Spinal cord (tissue), 10 donors: ENCODE results near the gene ZCCHC14. TPM values are rescaled to one million over a fixed set of nuclear protein-coding genes. Genes with fewer than 3 reads are reported as not detected.
A peak's percentile ranks its signal among the peaks of the same experiment; 100 is the strongest.
"Not testable (repeated sequence)": the region's sequence is repeated elsewhere in the genome, so short reads cannot be mapped to it uniquely, and the experiment has no call there.

Source experiments
- DNase-seq, 6 donors: peaks; one replicate each; pipeline versions ENCODE4 v3.0.0 to v3.0.0-alpha.2; 2013 to 2015; ENCODE audit warnings: low spot score in 6 of 6, low read depth in 4 of 6
- H3K27ac ChIP-seq: one replicate; pipeline ENCODE4 v1.5.1; 2013; ENCODE audit warnings: low read depth, low read length, control low read depth
- H3K27me3 ChIP-seq: one replicate; pipeline ENCODE4 v1.6.1; 2013; ENCODE audit warnings: low read length; ENCODE audit not compliant: control insufficient read depth, insufficient read depth
- H3K36me3 ChIP-seq: one replicate; pipeline ENCODE4 v1.6.1; 2013; ENCODE audit warnings: low read length; ENCODE audit not compliant: control insufficient read depth, insufficient read depth
- H3K4me1 ChIP-seq: one replicate; pipeline ENCODE4 v1.6.1; 2013; ENCODE audit warnings: low read length; ENCODE audit not compliant: control insufficient read depth, insufficient read depth
- H3K4me3 ChIP-seq: one replicate; pipeline ENCODE4 v1.5.1; 2013; ENCODE audit warnings: low read depth, low read length, control low read depth
- H3K9me3 ChIP-seq: one replicate; pipeline ENCODE4 v1.6.1; 2013; ENCODE audit warnings: low read length; ENCODE audit not compliant: control insufficient read depth, insufficient read depth
- WGBS: methylation state at CpG from one replicate; pipeline ENCODE4 v1.1.5; 2013; ENCODE audit warnings: missing lambda C conversion rate; ENCODE audit not compliant: insufficient coverage; 5-methylcytosine and 5-hydroxymethylcytosine counted together
- polyA plus RNA-seq, 2 donors: library from polyadenylated mRNA; unstranded; fragments of 120-200 nt; gene quantifications; one replicate each; pipeline ENCODE4 v1.2.1, GENCODE V29; 2013; ENCODE audit not compliant: insufficient read length in 2 of 2
- total RNA-seq, 2 donors: library from RNA; depleted of rRNA in 1 of 2; stranded (reverse); fragments of 120-200 nt in 1 of 2; fragments of >200 nt in 1 of 2; gene quantifications; one replicate each; pipeline versions ENCODE4 v1.2.3 to v1.2.4, GENCODE V29; 2013 to 2014
- donor health status: healthy.

The ZCCHC14 gene
- total and polyA plus RNA-seq, 4 donors = 16.8 to 43.5 (median 27.2) TPM

DNA sequence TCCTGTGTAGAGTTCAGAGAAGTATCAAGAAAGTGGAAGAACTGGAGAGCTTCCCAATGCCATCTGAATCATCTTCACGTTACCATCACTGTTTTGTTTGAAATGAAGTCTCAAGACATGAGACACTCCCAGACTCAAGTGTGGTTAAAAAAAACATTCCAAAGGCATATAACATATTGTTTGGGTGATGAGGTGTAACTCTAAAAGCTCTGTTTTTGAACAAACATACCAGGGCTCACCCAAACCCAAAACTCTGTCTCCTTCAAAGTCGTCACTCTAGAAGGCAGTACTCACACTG is 6.3 kb upstream of the ZCCHC14 start:
- H3K9me3 ChIP-seq = no peaks in the 10 kb centered on the region
- no peak for DNase-seq
- H3K36me3 ChIP-seq = no peaks in the 10 kb centered on the region
- no peaks in the 10 kb centered on the region for H3K27me3 ChIP-seq
- WGBS = 57% methylated on average over 1 of the region's 2 CpGs
- no peak overlapping the region for H3K27ac ChIP-seq
- no peak overlapping the region for H3K4me3 ChIP-seq
- H3K4me1 ChIP-seq = peaks cover 4% of the 10 kb centered on the region

DNA sequence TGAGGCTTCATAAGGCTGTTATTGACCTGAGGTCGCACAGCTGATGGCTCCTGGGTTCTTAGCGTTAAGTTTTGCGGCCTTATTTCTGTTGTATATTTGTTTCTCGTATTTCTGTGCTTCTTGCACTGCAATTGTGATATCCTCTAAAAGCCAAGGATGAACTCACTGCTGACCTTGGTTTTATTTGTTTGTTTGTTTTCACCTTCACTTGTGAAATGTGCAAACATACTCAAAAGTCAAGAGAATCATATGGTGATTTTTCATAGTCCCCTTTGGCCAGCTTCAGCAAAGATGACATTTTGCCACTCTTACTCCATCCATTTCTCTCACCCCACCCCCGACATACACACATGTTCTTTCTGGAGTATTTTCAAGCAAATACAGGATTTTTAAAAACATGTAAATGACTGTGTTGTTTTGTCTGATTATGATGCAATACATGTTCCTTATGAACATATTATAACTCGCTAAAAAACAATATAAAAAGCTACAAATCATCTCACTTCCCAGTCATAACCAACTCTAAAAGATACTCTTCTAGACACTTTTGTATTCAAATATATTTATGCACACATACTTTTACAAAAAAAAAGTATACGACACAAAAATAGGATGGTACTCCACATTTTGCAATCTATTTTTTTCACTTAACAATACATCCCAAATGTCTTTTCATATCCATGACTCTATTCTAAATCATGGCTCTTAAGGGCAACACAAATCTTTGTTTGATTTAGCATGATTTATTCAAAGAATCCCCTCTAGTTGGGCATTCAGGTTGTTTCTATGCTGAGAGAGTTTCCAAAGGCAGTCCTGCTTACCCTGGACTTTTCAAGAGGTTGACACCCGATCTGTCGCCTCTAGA is 5.7 kb upstream of the ZCCHC14 start:
- Histone ChIP-seq H3K4me1 (peaks cover 7% of the 10 kb centered on the region), H3K36me3 (no peaks in the 10 kb centered on the region), H3K9me3 (no peaks in the 10 kb centered on the region), H3K4me3 (no peak overlapping the region), H3K27ac (no peak overlapping the region), H3K27me3 (no peaks in the 10 kb centered on the region)
- 71% methylated on average over 4 of the region's 9 CpGs for WGBS
- no peak for DNase-seq

DNA sequence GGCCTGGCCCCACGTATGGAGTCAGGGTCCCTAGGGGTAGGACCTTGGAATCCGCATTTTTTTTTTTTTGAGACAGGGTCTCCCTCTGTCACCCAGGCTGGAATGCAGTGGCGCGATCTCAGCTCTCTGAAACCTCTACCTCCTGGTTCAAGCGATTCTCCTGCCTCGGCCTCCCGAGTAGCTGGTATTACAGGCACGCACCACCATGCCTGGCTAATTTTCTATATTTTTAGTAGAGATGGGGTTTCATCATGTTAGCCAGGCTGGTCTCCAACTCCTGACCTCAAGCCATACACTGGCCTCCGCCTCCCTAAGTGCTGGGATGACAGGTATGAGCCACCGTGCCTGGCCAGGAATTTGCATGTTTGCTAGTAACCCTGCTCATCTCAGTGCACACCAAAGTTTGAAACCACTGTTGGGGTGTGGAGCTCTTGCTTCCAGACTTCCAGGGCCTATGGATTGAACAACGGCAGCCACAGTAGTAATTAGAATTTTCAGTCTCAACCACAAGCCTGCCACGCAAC is 5.0 kb upstream of the ZCCHC14 start:
- H3K27ac ChIP-seq, H3K9me3 ChIP-seq, H3K36me3 ChIP-seq, H3K4me3 ChIP-seq, DNase-seq, H3K27me3 ChIP-seq: not testable (repeated sequence)
- H3K4me1 ChIP-seq = peaks cover 13% of the 10 kb centered on the region
- 89% methylated on average over 7 of the region's 12 CpGs for WGBS

DNA sequence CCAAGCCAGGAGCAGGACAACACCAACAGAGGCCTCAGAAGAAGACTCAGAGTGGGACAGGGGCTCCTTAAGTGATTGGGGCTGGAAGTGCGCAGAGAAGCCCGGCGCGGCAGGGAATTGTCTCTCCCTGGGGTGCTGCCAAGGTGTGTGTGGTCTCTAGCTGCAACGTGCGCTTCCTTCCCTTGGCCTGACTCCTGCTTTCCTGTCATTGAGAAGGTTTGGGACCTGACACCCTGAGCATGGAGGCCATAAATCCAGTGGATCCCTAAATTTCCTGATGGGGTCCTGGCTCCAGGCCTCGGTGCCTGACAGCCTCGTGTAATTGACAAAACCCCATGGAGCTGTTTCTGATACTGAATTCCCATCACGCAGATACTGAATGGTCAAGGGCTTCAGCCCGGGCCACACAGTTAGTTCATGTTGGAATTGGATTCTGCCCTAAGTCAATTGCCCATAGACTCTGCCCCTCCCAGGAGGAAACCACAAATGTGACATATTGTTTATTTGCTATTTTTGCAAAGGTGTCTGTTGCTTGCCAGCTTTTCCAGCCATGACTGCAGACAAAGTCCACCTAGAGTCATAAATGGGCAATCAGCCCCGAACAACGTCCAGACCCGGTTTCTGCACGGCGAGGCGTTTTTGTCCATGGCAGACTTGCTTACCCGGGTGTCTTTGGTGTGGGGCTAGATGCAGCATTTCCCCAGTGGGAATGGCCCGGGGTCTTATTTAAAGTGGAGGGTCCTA is 4.4 kb upstream of the ZCCHC14 start:
- not testable (repeated sequence) for H3K27me3 ChIP-seq, H3K36me3 ChIP-seq, DNase-seq, H3K27ac ChIP-seq, H3K9me3 ChIP-seq, H3K4me3 ChIP-seq
- 71% methylated on average over 17 of the region's 18 CpGs for WGBS
- H3K4me1 ChIP-seq = peaks cover 13% of the 10 kb centered on the region

DNA sequence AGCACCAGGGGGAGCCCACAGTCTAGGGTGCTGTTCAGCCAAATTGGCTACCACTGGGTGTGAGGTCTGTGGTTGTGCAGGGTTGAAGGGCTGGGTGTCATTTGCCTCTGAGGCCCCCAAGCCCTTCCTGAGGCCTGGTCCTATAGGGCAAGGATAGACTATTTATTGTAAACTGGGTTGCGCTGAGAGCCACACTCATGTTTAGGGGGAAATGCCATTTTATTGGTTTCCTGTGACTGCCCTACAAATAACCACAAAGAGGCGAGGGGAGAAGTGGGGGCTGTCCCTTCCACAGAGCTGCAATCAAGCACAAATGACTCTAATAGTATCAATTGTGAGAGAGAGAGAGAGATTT is 3.6 kb upstream of the ZCCHC14 start:
- Histone ChIP-seq H3K4me3 (no peak overlapping the region), H3K27ac (no peak overlapping the region), H3K27me3 (no peaks in the 10 kb centered on the region), H3K36me3 (peaks cover 3% of the 10 kb centered on the region), H3K9me3 (no peaks in the 10 kb centered on the region), H3K4me1 (peaks cover 18% of the 10 kb centered on the region)
- no CpG with 5 or more reads among the region's 2 CpGs for WGBS
- DNase-seq = no peak

DNA sequence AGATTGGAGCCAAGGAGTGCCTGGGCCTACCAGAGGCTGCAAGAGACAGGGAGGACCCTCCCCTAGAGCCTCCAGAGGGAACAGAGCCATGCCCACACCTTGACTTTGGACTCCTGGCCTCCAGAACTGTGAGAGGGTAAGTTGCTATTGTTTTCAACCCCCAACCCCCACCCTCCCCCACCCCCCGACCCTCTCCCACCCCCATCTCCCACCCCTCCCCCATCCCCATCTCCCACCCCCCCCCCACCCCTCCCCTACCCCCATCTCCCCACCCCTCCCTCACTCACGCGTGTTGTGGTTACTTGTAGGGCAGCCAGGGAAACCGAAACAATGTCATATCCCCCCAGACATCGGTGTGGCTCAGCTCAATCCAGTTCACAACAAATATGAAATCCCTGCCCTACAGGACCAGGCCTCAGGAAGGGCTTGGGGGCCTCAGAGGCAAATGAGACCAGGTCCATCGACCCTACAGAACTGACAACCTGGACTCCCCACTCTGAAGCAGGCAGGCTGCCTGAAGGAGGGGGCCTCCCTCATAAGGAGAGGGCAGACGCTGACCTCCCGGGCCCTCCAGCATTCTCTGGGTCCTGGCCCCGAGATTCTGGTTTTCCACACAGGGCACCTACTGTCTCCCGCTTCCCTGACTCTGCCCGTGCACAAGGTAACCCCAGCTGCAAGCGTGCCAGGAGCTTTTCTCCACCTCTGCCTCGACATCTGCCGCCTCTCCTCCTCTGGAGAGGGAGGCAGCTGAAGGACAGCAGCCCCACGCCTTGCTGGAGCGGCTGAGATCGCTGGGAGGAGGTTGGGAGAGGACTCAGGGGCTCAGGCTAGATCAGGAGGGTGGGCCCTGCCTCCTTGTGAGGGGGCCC is 3.0 kb upstream of the ZCCHC14 start:
- whole genome bisulfite sequencing = 76% methylated on average over 7 of the region's 17 CpGs
- Histone ChIP-seq H3K36me3 (peaks cover 9% of the 10 kb centered on the region), H3K27me3 (no peaks in the 10 kb centered on the region), H3K9me3 (no peaks in the 10 kb centered on the region), H3K27ac (no peak overlapping the region), H3K4me1 (peaks cover 24% of the 10 kb centered on the region), H3K4me3 (no peak overlapping the region)
- no peak for DNase-seq

DNA sequence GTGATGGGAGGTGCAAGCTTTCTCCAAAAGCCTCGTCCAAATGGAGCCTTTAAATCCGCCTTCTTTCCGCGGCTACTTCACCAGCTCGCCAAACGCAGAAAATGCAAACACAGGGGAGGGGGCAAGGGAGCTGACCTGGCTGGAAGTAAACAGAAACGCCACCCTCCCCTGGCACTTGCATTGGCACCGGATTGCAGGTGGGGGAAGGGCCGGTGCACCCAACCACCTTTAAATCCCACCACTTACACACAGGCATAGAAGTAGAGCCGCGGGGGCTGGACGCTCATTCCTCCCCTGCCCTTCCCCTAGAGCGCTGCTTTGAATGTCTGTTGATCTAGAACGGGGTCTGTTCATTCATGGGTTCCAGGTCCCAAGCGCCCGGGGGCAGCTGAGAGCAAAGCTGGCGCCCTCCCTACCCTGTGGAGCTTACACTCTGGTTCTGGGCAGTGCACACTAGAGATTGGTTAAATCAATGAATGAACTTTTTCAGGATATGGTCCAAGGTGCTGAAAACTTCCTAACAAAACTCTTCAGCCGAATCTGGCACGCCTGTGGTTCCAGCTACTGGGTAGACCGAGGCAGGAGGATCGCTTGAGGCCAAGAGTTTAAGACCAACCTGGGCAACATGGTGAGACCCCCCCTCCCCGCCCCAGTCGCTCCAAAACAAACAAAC is 920 bp upstream of the ZCCHC14 start:
- H3K9me3 ChIP-seq = no peaks in the 10 kb centered on the region
- 8% methylated on average over 7 of the region's 23 CpGs for WGBS
- peaks cover 11% of the 10 kb centered on the region for H3K36me3 ChIP-seq
- no peak overlapping the region for H3K27ac ChIP-seq
- peaks cover 30% of the 10 kb centered on the region for H3K4me1 ChIP-seq
- peak overlapping the region; percentile 64 for H3K4me3 ChIP-seq
- no peak for DNase-seq
- H3K27me3 ChIP-seq = no peaks in the 10 kb centered on the region

DNA sequence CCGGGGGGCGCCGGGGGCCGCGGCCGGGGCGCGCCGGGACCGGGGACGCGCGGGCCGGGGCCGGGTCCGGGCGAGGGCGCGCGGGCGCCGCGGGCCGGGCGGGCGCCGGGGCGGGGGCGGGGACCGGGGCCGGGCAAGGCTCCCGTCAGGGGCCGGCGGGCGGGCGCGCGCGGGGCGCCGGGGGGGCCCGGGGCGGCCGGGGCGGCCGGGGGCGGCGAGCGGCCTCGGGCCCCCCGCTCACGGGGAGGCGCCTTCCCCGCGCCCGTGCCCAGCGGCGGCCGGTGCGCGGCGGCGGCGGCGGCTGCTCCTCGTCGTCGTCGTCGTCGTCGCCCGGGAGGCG is 563 bp downstream of the ZCCHC14 start:
- Histone ChIP-seq H3K4me3 (no peak overlapping the region), H3K36me3 (peaks cover 14% of the 10 kb centered on the region), H3K4me1 (peaks cover 43% of the 10 kb centered on the region), H3K9me3 (no peaks in the 10 kb centered on the region), H3K27ac (no peak overlapping the region), H3K27me3 (no peaks in the 10 kb centered on the region)
- no peak for DNase-seq
- WGBS = under 1% methylated on average over 74 of the region's 74 CpGs
